Hepatocyte (in vitro differentiated cells): ENCODE measurements around the gene METTL24. TPM values are rescaled to one million over a fixed set of nuclear protein-coding genes. Genes with fewer than 3 reads are reported as not detected.

Experiments used
- DNase-seq: peaks from one replicate; pipeline ENCODE4 v3.0.0-alpha.2; 2016; ENCODE audit warnings: low spot score
- H2AFZ ChIP-seq: fragments of 200-600 bp; sonication (generic); 2 replicates; pipeline ENCODE4 v1.6.0; 2016; ENCODE audit warnings: antibody characterized with exemption, mild to moderate bottlenecking
- H3K27ac ChIP-seq: fragments of 200-600 bp; sonication (generic); 2 replicates; pipeline ENCODE4 v1.5.1; 2016; ENCODE audit warnings: mild to moderate bottlenecking
- H3K27me3 ChIP-seq: fragments of 200-600 bp; sonication (generic); 2 replicates; pipeline ENCODE4 v1.6.1; 2016
- H3K36me3 ChIP-seq: fragments of 200-600 bp; sonication (generic); replicated peaks from 2 replicates; pipeline ENCODE4 v1.5.1; 2016; ENCODE audit warnings: low read depth; ENCODE audit not compliant: insufficient read depth
- H3K4me1 ChIP-seq: fragments of 200-600 bp; sonication (generic); 2 replicates; pipeline ENCODE4 v1.5.1; 2016; ENCODE audit warnings: mild to moderate bottlenecking, moderate library complexity; ENCODE audit not compliant: insufficient read depth
- H3K4me2 ChIP-seq: fragments of 200-600 bp; sonication (generic); 2 replicates; pipeline ENCODE4 v1.6.0; 2016
- H3K4me3 ChIP-seq: fragments of 200-600 bp; sonication (generic); 2 replicates; pipeline ENCODE4 v1.5.1; 2016; ENCODE audit warnings: mild to moderate bottlenecking
- H3K79me2 ChIP-seq: fragments of 200-600 bp; sonication (generic); 2 replicates; pipeline ENCODE4 v1.6.0; 2017; ENCODE audit warnings: mild to moderate bottlenecking
- H3K9me2 ChIP-seq: fragments of 200-600 bp; sonication (generic); replicated peaks from 2 replicates; pipeline ENCODE4 v1.6.0; 2017; ENCODE audit warnings: mild to moderate bottlenecking; ENCODE audit not compliant: insufficient read depth
- H3K9me3 ChIP-seq: fragments of 200-600 bp; sonication (generic); 2 replicates; pipeline ENCODE4 v1.5.1; 2016; ENCODE audit warnings: low read depth, mild to moderate bottlenecking
- H4K20me1 ChIP-seq: fragments of 200-600 bp; sonication (generic); 2 replicates; pipeline ENCODE4 v1.6.0; 2016; ENCODE audit warnings: mild to moderate bottlenecking; ENCODE audit not compliant: insufficient read depth, poor library complexity, severe bottlenecking
- EZH2 ChIP-seq: fragments of 200-600 bp; sonication (generic); IDR thresholded peaks from 2 replicates; pipeline ENCODE4 v1.6.1; 2016; ENCODE audit warnings: antibody characterized with exemption, mild to moderate bottlenecking, borderline replicate concordance
- EZH2phosphoT487 ChIP-seq: fragments of 200-600 bp; sonication (generic); IDR thresholded peaks from one replicate; pipeline ENCODE4 v1.6.1; 2018; ENCODE audit warnings: antibody characterized with exemption, mild to moderate bottlenecking, low read depth, moderate library complexity; ENCODE audit not compliant: unreplicated experiment, severe bottlenecking
- WGBS: methylation state at CpG from one replicate; pipeline ENCODE4 v1.1.6; 2016; ENCODE audit warnings: low lambda C conversion rate; ENCODE audit errors: missing lambda C conversion rate; 5-methylcytosine and 5-hydroxymethylcytosine counted together
- polyA plus RNA-seq: library from polyadenylated mRNA; unstranded; fragments of >200 nt; fragmentation: Nextera tagmentation; extraction: Ambion mirVana; gene quantifications from 2 replicates; pipeline ENCODE4 v1.2.1, GENCODE V29; 2016
- total RNA-seq: library from RNA; depleted of rRNA; stranded (reverse); fragments of >200 nt; gene quantifications from 2 replicates; pipeline ENCODE4 v1.2.3, GENCODE V29; 2014
- TF ChIP-seq, protein P1 (sequence below): fragments of 200-600 bp; sonication (generic); IDR thresholded peaks from 2 replicates; pipeline ENCODE4 v1.5.1; 2016; ENCODE audit warnings: antibody characterized with exemption, mild to moderate bottlenecking; ENCODE audit not compliant: poor library complexity

Gene METTL24
- total and polyA plus RNA-seq, 2 experiments from 2014 or later, result 2.2 to 5.7 TPM

GRCh38 chr6:110342759-110343158, 15.4 kb downstream of the METTL24 start:
- H3K36me3 ChIP-seq, result no peaks in the 10 kb centered on the region
- WGBS, result 95% methylated on average over 3 of the region's 3 CpGs
- H3K4me1 ChIP-seq, result no peaks in the 10 kb centered on the region
- no peaks in the 10 kb centered on the region for H3K9me3 ChIP-seq
- peaks cover 2% of the 10 kb centered on the region for H3K79me2 ChIP-seq
- no peak overlapping the region for H3K4me2 ChIP-seq
- DNase-seq, result no peak
- no peak overlapping the region for H3K4me3 ChIP-seq
- no peaks in the 10 kb centered on the region for H3K9me2 ChIP-seq
- no peaks in the 10 kb centered on the region for H4K20me1 ChIP-seq
- no peak overlapping the region for H3K27ac ChIP-seq
- TF ChIP-seq, protein P1, sequence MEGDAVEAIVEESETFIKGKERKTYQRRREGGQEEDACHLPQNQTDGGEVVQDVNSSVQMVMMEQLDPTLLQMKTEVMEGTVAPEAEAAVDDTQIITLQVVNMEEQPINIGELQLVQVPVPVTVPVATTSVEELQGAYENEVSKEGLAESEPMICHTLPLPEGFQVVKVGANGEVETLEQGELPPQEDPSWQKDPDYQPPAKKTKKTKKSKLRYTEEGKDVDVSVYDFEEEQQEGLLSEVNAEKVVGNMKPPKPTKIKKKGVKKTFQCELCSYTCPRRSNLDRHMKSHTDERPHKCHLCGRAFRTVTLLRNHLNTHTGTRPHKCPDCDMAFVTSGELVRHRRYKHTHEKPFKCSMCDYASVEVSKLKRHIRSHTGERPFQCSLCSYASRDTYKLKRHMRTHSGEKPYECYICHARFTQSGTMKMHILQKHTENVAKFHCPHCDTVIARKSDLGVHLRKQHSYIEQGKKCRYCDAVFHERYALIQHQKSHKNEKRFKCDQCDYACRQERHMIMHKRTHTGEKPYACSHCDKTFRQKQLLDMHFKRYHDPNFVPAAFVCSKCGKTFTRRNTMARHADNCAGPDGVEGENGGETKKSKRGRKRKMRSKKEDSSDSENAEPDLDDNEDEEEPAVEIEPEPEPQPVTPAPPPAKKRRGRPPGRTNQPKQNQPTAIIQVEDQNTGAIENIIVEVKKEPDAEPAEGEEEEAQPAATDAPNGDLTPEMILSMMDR, result no peak
- TF ChIP-seq EZH2phosphoT487, result no peak
- TF ChIP-seq EZH2, result no peak
- H2AFZ ChIP-seq, result no peak overlapping the region
- no peaks in the 10 kb centered on the region for H3K27me3 ChIP-seq

DNA sequence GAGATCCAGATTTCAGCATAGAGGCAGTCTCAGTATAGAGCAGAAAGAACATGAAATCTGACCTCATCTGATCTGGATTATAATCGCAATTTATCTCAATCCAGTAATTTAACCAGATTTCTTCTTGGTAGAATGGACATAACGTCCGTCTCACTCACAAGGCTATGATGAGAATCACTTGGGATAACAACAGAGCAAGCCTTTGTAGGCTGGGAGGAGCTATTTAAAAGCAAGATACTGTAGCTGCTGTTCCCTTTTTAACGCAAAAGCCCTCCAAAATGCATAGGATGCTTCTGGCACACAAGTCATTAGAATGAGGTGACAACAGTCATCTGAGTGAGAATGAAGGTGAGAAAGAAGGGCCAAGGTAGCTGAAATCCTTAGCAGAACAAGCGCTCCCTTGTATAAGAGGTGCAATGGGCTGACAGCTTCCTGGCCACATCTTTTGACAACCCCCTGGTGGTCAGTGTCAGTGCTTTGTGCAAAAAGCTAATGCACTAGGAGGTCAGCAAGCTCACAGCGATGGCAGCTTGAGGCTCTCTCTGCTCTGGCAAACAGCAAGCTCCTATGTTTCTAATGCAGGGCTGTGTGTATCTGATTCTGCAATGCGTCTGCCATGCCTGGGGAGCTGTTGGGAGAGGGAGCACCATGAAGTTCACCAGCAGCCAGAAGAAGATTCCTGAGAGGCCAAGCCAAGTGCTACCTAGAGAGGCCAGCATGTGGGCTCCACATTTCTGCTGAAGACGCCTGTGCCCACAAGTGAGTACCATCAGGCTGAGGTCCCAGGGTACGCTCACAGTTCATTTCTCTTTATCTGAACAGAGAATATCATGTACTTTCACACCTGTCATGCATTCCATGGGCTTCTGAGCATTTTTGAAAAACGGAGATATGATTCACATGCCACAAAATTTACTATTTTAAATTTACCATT, 16.2 kb downstream of the METTL24 start:
- Histone ChIP-seq H3K4me1 (no peaks in the 10 kb centered on the region), H3K27ac (no peak overlapping the region)

DNA sequence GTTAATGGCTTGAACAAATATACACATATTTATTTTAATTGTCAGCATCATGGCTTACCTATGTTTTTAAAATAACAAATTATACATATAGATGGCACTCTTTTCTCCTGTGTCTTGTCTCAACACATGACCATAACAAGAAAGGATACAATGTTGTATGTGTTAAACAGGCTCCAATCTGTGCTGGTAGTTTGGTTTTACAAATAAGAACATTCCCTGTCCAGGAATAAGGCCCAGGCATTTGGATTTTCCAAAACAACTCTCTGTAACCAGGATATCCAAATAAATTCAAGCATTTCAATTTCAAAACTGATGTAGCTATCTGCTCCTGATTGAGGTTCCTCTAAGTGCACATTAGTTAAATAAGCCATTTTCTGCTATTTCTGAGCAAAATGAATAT, 17.1 kb downstream of the METTL24 start:
- no peak overlapping the region for H3K4me3 ChIP-seq
- TF ChIP-seq EZH2 (no peak), EZH2phosphoT487 (no peak)
- TF ChIP-seq, protein P1, result no peak
- peaks cover 2% of the 10 kb centered on the region for H3K79me2 ChIP-seq
- H3K4me1 ChIP-seq, result no peaks in the 10 kb centered on the region
- H3K4me2 ChIP-seq, result no peak overlapping the region
- no peaks in the 10 kb centered on the region for H3K9me2 ChIP-seq
- no peaks in the 10 kb centered on the region for H4K20me1 ChIP-seq
- H2AFZ ChIP-seq, result no peak overlapping the region
- no peaks in the 10 kb centered on the region for H3K27me3 ChIP-seq
- no peak for DNase-seq
- H3K36me3 ChIP-seq, result no peaks in the 10 kb centered on the region
- H3K27ac ChIP-seq, result no peak overlapping the region
- no peaks in the 10 kb centered on the region for H3K9me3 ChIP-seq

More for the DNA sequence above, 16.2 kb downstream of the METTL24 start:
- H3K36me3 ChIP-seq, result no peaks in the 10 kb centered on the region
- no peak overlapping the region for H2AFZ ChIP-seq
- no peak overlapping the region for H3K4me3 ChIP-seq
- peak; percentile 64 for DNase-seq
- WGBS, result 64% methylated on average over 10 of the region's 10 CpGs
- H4K20me1 ChIP-seq, result no peaks in the 10 kb centered on the region
- H3K9me3 ChIP-seq, result no peaks in the 10 kb centered on the region
- H3K27me3 ChIP-seq, result no peaks in the 10 kb centered on the region
- H3K9me2 ChIP-seq, result no peaks in the 10 kb centered on the region
- H3K4me2 ChIP-seq, result no peak overlapping the region
- H3K79me2 ChIP-seq, result peaks cover 2% of the 10 kb centered on the region
- no peak for TF ChIP-seq EZH2
- TF ChIP-seq, protein P1, result peak; percentile 43
- no peak for TF ChIP-seq EZH2phosphoT487
